Neural cell (in vitro differentiated cells): ENCODE measurements around the gene DENND4B.

Source experiments
- CTCF ChIP-seq: fragments of 450-650 bp; IDR thresholded peaks from 2 replicates; pipeline ENCODE4 v1.5.1; 2014; ENCODE audit warnings: antibody characterized with exemption, mild to moderate bottlenecking, moderate library complexity; ENCODE audit not compliant: poor library complexity, severe bottlenecking
- EP300 ChIP-seq: fragments of 450-650 bp; conservative IDR thresholded peaks from 2 replicates; pipeline ENCODE4 v1.6.1; 2014; ENCODE audit warnings: antibody characterized with exemption, mild to moderate bottlenecking, moderate library complexity; ENCODE audit not compliant: poor library complexity, severe bottlenecking
- POLR2AphosphoS5 ChIP-seq: IDR thresholded peaks from 2 replicates; pipeline ENCODE4 v1.6.1; 2012
- SMC3 ChIP-seq: fragments of 450-650 bp; conservative IDR thresholded peaks from 2 replicates; pipeline ENCODE4 v1.6.1; 2014; ENCODE audit warnings: antibody characterized with exemption, mild to moderate bottlenecking, moderate library complexity; ENCODE audit not compliant: poor library complexity

- TF ChIP-seq CTCF: no peak
- TF ChIP-seq SMC3: no peak
- peak; percentile 28 for TF ChIP-seq POLR2AphosphoS5
- no peak for TF ChIP-seq EP300
Measured at GRCh38 chr1:153945795-153946621, 510 bp downstream of the DENND4B start.
